Renal cortex interstitium (tissue), 11 donors: ENCODE data around the gene ATG13. TPM values are rescaled to one million over a fixed set of nuclear protein-coding genes. Genes with fewer than 3 reads are reported as not detected.

Experiments used
- DNase-seq, 11 donors: peaks; one replicate each; pipeline ENCODE4 v3.0.0-alpha.2; 2013; ENCODE audit warnings: low read depth in 9 of 11, low spot score in 4 of 11; ENCODE audit errors: extremely low read depth in 1 of 11
- polyA plus RNA-seq, 3 donors: library from polyadenylated mRNA; unstranded; fragments of 120-200 nt; gene quantifications; one replicate each; pipeline ENCODE4 v1.2.1, GENCODE V29; 2013; ENCODE audit not compliant: insufficient read length in 3 of 3

The ATG13 gene
- polyA plus RNA-seq, 3 donors = 60.0 to 72.7 (median 63.0) TPM

DNA sequence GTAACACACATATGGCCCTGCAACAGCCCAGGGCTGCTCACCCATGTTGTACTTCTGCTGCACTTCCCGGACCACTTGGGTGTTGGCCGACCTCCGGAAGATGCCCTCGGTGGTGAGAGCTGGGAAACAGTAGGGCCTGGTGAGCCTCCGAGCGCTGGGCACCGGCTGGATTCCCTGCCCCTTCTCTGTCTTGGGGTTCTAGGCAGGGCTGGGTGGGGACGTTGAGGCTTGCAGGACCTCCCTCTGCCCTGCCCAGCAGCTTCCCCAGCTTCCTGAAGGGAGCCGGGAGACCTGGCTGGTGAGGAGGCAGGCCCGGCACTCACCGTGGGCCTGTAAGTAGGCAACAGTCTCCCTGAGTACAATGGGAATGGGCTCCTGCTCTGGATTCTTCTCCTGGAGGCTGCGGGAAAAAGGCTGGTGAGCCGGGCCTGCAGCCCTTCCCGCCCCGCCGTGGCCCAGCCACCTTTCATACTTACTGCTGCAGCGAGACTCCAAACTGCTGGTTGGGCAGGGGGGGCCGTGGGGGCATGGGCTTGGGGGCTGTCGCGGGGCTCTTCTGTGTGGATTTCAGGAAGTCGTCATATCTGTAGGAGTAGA, 62.9 kb downstream of the ATG13 start:
- DNase-seq = no peak

DNA sequence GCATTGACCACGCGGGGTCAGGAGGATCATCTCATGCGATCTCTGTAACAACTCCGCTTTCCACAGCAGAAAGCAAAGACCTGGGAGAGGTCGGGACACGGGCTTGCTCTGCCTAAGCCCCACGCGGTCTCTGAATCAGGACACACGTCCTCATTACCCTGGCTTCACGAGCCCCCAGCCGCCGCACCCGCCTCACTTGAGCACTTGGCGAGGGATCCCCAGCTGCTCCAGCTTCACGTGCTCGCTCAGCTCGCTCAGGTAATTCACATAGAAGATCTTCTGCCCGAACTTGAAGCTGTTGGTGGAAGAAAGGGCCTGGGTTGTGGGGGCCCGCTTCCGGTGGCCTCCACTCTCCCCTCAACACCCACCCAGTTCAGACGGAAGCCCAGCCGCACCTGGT, 63.5 kb downstream of the ATG13 start:
- no peak for DNase-seq

DNA sequence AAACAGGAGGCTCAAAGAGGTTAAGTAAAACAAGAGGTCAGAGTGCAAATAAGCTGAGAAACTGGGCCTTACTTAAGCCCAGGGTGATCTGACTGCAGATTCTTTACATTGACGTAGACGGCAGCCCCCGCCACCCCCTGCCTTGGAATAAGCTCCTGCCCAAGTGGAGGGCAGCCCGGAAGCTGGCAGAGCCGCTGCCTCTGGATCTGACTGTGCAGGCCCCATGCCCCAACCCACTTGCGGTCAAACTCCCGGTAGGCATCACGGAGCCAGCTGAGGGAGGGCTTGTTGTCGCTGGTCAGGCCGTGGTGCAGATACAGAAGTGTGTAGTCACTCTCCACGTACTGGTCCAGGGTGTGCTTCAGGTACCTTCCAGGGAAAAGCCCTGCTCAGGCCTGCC, 64.5 kb downstream of the ATG13 start:
- DNase-seq = no peak

DNA sequence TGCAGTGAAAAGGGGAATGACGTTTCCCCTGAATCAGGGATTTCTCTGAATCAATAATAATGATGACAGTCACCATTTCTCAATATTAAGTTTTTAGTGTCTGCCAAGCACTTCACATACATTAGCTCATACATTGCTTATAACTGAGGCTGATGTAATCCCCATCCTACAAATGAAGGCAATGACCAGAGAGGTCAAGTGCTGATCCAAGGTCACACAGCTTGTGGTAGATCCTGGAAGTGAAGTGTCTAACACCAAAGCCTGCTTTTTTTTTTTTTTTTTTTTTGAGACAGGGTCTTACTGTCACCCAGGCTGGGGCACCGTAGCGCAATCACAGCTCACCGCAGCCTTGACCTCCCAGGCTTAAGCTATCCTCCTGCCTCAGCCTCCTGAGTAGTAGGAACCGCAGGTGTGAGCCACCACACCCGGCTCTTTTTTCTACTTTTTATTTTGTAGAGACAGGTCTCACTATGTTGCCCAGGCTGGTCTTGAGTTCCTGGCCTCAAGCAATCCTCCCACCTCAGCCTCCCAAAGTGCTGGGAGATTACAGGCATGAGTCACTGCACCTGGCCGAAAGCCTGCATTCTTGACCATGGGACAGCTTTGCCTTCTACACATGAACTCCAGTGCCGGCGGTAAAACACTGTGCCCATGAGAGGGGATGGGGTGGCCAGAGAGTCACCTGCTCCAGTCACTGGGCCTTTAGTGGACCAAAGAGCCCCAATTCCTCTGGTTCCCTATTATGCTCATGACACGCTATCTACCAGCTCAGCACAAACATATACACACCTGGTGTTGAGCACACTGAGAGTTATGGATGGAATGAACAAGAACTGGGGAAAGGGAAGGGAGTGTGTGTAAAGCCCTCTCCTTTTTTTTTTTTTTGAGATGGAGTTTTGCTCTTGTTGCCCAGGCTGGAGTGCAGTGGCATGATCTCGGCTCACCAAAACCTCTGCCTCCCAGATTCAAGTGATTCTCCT, 65.7 kb downstream of the ATG13 start:
- no peak for DNase-seq

DNA sequence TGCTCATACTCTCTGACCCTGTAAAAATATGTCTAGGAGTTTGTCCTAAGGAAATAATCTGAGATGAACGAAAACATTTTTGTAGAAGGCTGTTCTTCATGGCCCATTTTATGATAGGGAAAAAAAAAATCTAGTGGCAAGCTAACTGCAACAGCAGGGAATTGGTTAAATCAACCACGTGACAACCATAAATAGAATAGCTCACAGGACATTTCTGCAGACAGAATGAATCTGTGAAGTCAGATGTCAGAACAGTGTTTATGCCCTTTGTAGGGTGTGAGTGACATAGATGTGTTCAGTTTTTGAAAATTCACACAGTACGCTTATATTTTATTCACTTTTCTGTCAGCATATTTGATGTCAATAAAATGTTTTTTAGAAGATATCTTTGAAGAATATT, 67.0 kb downstream of the ATG13 start:
- no peak for DNase-seq

DNA sequence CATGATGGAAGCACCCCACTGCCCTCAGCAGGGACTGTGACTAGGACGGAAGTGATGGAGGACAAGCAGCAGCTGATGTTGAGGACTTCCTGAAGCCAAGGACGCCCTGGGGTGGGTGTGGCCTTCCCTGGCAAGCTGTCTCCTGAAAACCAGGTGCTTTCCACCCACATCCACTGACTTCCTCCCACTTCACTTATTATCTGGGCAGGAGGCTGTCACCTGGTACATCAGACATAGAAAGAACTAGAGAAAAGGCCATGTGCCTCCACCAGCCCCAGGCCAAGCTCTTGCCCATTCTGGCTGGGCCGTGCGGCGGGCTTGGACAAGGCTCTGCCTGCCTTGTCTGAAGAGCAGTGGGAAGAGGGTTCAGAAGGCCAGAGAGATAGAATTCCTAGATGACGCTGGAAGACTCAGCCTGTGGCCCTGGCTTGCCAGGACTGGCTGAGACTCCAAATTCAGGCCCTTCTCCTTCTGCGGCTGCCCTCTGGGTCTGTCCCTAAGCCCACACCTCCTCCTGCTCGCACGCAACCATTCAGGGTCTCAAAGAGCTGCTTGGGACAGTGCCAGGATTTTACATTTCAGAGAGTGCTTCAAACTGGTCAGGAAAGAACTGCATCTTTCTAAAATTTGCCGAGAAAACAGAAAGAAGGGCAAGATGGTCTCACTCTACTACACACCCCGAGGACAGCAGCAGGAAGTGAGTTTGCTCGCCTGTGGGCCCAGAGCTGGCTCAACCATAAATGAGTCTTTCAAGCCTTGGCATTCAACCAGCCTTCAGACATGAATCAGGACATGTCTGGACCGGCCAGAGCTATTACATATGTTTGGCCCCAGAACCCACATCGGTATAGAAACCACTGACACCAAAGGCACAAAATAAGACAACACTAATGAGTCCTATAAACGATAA, 69.8 kb downstream of the ATG13 start:
- no peak for DNase-seq

DNA sequence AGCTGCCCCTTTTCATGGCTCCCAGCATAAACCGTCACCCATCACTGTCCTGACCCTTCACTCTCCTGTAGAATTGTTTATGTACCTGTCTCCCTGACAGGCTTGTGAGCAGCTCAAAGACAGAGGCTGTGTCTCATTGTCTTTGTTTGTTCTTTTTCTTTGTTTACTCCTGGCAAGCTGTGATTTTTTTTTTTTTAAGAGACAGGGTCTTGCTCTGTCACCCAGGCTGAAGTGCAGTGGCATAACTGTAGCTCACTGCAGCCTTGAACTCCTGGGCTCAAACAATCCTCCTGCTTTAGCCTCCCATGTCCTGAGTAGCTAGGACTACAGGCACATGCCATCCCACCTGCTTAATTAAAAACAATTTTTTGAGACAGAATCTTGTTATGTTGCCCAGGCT, 73.3 kb downstream of the ATG13 start:
- no peak for DNase-seq

DNA sequence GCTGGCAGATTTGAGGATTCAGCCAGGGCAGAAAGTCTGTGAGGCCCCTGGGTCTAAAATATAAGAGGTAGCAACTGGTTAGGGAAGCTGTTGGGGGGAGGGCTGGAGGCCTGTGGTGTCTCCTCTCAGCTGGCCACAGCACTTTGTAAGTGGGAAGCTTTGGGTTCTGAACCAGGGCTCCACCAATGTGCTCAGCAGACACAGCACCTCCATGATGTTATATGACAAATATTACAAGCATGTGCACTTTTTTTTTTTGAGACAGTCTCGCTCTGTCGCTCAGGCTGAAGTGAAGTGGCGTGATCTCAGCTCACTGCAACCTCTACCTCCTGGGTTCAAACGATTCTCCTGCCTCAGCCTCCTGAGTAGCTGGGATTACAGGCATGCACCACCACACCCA, 75.1 kb downstream of the ATG13 start:
- DNase-seq = no peak

DNA sequence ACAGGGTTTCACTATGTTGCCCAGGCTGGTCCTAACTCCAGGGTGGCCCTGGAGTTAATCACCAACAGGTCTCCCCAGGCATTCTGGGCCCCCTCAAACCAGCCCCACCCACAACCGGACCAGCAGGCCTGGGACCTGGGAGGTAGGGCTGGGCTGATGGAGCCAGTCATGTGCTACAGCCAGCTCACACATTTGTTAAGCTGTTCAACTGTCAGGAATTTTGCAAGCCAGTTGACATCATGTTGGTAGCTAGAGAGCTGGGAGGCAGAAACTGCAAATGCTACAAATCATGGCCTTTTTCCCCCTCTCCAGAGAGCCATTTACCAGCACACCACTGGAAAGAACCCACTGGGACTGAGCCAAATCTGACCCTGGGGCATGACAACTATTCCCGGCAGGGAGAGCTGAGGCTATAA, 76.3 kb downstream of the ATG13 start:
- DNase-seq = no peak

DNA sequence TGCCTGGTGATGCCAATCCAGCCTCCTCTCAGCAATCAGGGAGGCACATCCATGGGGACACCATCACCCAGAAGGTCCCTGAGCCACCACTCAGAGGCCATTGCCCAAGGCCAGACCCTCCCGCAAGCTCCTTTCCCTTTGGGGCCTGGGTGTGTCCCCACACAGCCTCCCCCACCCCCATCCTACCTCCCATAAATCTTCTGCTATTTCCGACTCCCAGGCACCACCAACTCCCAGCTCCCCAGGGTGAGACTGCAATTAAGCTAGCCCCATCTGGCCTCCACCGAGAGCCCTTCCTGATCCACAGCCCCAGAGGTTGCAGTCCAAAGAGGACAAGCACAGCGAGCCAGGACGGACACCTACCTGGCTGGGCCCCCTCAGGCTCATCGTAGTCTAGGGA, 76.7 kb downstream of the ATG13 start:
- no peak for DNase-seq

DNA sequence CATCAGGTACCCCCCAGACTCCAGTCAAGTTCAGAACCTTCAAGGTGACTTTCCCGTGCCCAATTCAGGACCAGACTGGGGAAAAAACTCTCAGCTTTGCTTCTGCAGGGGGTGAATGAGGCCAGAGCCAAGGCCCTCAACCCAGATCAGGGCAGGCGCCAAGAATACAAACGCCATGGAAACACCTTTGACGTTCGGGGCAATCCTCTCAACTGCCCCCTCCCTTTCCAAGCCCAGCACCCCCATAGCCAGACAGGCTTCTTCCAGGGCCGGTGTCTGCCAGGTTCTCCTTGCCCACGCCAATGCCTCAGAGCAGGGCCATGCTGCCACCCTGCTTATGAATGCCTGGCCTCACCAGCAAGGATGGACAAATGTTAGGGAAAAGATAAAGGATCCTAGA, 77.3 kb downstream of the ATG13 start:
- DNase-seq = no peak

DNA sequence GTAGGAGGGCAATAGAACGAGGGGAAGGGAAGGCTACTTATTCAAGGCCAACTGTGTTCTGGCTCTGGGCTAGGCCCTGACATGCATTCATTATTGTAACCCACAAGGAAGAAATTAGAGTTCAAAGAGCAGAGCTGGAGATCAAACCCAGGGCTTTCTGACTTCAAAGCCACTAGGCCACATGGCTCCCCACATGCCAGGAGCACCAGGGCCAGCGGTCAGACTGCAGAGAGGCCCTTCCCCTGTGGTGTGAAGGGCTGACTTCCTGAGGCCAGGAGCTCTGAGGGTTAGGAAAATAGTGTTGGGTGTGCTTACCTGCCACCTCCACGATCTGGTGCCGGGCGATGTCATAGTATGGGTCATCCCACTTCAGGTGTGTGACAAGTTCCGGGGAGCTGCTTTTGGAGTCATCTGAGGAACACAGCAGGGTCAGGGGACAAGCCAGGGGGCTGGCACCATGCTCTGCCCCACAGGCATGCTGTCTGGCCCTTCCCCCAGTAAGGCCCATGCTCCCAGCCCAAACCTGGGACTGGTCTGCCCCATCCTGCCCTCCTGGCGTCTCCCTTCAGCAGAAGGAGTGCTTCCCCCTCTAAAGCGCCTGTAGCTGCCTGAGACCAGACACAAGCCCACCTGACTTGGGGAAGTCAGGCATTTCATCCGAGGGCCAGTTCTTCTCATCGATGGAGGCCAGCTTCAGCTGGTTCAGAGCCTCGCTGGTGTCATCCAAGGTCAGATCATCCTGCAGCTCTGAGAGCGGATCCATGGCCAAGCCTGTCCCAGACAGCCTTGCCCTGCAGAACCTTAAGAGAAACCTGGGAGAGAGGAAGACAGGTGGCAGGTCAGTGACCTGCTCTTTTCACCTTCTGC, 78.2 kb downstream of the ATG13 start:
- no peak for DNase-seq

DNA sequence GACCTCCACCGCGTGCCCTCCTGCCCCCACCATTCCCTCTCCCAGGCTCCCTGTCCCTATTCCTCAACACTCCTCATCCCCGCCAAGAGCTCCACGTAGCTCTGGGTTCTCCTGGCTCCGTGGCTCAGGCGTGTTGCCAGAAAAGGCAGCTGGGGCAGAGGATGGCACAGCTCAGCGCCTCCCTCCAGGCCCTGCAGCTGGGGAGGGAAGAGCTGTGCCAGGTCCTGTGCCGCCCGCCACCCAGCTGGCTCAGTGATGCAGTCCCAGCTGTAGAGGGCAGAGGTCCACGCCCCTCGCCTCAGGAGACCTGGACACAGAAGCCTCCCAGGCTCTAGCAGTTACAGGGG, 78.8 kb downstream of the ATG13 start:
- no peak for DNase-seq

DNA sequence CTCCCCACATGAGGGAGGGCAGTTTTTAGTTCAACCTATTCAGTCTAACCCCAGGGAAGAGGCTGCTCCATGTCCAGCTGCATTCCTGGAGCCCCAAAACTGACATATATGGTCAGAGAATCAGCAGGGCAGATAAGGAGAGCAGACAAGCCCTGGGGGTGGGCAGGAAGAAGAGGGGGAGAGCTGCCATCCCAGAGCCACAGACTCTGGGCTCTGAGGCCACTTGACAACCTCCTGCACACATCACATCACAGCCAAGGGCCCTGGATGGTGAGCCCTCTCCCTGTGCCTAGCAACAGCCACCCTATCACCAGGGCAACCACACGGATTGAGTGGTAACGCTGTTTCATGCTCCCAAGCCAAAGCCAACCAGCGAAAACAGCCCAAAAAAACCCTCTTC, 80.0 kb downstream of the ATG13 start:
- no peak for DNase-seq

DNA sequence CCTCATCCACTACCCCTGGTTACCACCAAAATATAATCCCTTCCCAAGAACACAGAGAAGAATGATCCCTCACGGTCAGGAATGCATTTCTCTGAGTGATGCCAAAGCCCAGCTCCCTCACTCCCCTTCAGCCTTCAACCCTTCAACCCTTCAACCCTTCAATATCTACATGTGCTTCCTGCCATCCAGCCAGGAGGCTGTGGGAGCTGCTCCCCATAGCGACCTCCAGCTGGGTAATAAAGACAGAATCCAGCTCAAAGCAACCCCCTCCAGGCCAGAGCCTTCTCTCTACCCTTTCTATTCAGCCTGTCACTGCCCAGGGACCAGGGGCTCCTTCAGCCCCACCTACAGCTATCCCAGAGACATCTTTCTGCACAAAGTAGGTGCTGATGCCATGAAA, 80.4 kb downstream of the ATG13 start:
- no peak for DNase-seq

DNA sequence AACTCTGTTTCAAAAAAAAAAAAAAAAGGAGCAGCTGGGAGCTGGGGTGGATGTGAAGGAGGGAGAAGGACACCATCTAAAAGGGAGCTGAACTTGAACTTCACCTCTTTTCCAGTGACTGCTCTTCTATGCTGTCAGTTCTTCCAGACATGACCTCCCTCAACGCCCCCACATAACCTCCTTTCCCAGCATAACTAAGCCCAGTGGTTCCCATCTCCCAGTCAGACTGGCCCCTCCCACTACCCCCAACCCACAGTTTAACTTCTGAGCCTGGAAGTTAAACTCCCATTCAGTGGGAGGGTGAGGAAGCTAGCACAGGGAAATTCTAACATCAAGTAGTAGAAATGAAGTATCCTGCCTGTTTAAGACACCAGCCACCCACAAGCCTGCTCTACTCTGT, 81.2 kb downstream of the ATG13 start:
- DNase-seq = no peak

DNA sequence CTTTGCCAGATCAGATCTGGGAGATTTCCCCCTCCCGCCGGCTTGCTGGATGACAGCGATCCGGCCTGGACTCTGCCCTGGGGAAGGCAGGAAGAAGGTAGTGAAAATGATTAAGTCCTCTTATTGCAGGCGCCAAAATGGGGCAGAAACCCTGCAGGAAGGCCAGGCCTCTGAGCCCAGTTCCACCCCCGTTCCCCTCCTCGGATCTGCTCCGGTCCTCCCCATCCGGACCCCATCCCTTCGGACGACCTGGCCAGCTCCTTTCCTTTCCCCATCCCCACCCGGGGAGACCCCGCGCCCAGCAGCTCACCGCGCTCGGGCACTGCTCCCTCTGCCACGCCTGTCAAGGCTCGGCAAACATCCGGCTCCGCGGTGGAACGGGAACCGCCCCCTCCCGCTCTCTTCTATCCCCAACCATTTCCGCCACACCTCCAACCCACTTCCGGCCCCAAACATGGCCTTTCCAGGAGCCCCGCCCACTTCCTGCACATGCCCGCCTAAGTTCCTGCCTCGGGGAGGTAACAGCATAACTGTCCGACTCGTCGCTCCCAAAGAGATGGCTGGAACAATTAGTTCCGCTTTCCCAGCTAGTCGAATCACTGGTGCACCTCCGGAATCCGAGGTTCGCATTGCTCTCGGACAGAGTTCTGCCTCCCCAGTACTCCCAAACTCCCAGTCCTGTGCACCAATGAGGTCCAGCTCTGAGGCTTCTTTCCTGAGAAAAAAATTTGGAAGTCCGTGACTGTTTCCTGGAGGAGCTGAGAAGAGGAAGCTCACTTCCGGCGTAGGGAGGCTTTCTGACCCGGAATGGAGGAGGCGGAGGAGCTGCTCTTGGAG, 83.1 kb downstream of the ATG13 start, which contains the start of the genes ARHGAP1 and ZNF408:
TSS of gene ARHGAP1 (minus strand) at position 379 of the 837 bp plus-strand sequence. CDS start 4,512 bp downstream, outside the sequence.
TSS of gene ZNF408 (plus strand) at position 791 of the 837 bp plus-strand sequence. CDS start at position 808, 17 bp downstream.
- DNase-seq = peak; percentile 95 to 98 (median 97)
